IMR-90 (cell line): ENCODE results near the gene SNRPD3. TPM values are rescaled to one million over a fixed set of nuclear protein-coding genes. Genes with fewer than 3 reads are reported as not detected.

Source experiments
- ATAC-seq: fragments of 200-7000 bp; cut with Tn5 transposase; 2 replicates; pipeline ENCODE4 v1.9.1; 2020; ENCODE audit warnings: low read depth, mild to moderate bottlenecking, moderate library complexity
- BruUV-seq: library from RNA; stranded (reverse); fragments of 400-500 nt; replicated peaks from 2 replicates; lab custom pipeline; 2021; lab: Mats Ljungman, UMichigan
- CTCF ChIA-PET: fragments of 300-600 bp; formaldehyde crosslinking; extraction: SDS; loops from one replicate; lab custom pipeline; 2021; ENCODE audit warnings: antibody characterized with exemption; lab: Yijun Ruan, JAX
- POLR2A ChIA-PET: fragments of 300-600 bp; sonication (Branson Sonifier 250); formaldehyde crosslinking; loops from one replicate; lab custom pipeline; 2022; ENCODE audit warnings: antibody characterized with exemption; ENCODE audit not compliant: unreplicated experiment; lab: Charles Lee
- DNase-seq: peaks from one replicate; pipeline ENCODE4 v3.0.0; 2013
- H2AFZ ChIP-seq: replicated peaks from 2 replicates; pipeline ENCODE3; 2013; ENCODE audit warnings: low read length, mild to moderate bottlenecking; ENCODE audit not compliant: poor library complexity
- H2AK5ac ChIP-seq: 2 replicates; pipeline ENCODE4 v1.6.1; 2013; ENCODE audit warnings: low read depth, low read length, inconsistent platforms
- H2AK9ac ChIP-seq: replicated peaks from 2 replicates; pipeline ENCODE3; 2013; ENCODE audit warnings: mild to moderate bottlenecking, low read depth, low read length, moderate library complexity; ENCODE audit not compliant: poor library complexity
- H2BK120ac ChIP-seq: 2 replicates; pipeline ENCODE4 v1.6.1; 2013; ENCODE audit warnings: low read depth, low read length, inconsistent platforms
- H2BK15ac ChIP-seq: 3 replicates; pipeline ENCODE4 v1.6.1; 2013; ENCODE audit warnings: low read depth, low read length, inconsistent platforms
- H2BK20ac ChIP-seq: 2 replicates; pipeline ENCODE4 v1.6.1; 2013; ENCODE audit warnings: low read depth, mild to moderate bottlenecking, inconsistent platforms, low read length, moderate library complexity
- H2BK5ac ChIP-seq: 2 replicates; pipeline ENCODE4 v1.6.1; 2013; ENCODE audit warnings: mild to moderate bottlenecking, low read depth, low read length, inconsistent platforms; ENCODE audit not compliant: poor library complexity, severe bottlenecking
- H3K14ac ChIP-seq: replicated peaks from 2 replicates; pipeline ENCODE4 v1.6.1; 2013; ENCODE audit warnings: low read depth, low read length, inconsistent platforms
- H3K18ac ChIP-seq: 2 replicates; pipeline ENCODE4 v1.6.1; 2013; ENCODE audit warnings: low read depth, low read length, control low read depth
- H3K23ac ChIP-seq: 2 replicates; pipeline ENCODE4 v1.6.1; 2013; ENCODE audit warnings: low read depth, low read length, inconsistent platforms
- H3K27ac ChIP-seq: 2 replicates; pipeline ENCODE4 v1.5.1; 2013; ENCODE audit warnings: mild to moderate bottlenecking, control low read depth, low read length; ENCODE audit not compliant: insufficient read depth
- H3K27me3 ChIP-seq: 2 replicates; pipeline ENCODE4 v1.6.1; 2013; ENCODE audit warnings: low read length; ENCODE audit not compliant: control insufficient read depth, insufficient read depth
- H3K36me3 ChIP-seq: 2 replicates; pipeline ENCODE4 v1.6.1; 2013; ENCODE audit warnings: low read length, mixed read lengths; ENCODE audit not compliant: control insufficient read depth, insufficient read depth
- H3K4ac ChIP-seq: 2 replicates; pipeline ENCODE4 v1.6.1; 2013; ENCODE audit warnings: low read depth, low read length, inconsistent platforms
- H3K4me1 ChIP-seq: 2 replicates; pipeline ENCODE4 v1.6.1; 2013; ENCODE audit warnings: low read length, mixed read lengths; ENCODE audit not compliant: control insufficient read depth, insufficient read depth
- H3K4me2 ChIP-seq: 2 replicates; pipeline ENCODE4 v1.6.1; 2013; ENCODE audit warnings: low read depth, mild to moderate bottlenecking, control low read depth, low read length, moderate library complexity
- H3K4me3 ChIP-seq: 2 replicates; pipeline ENCODE4 v1.5.1; 2013; ENCODE audit warnings: low read depth, mild to moderate bottlenecking, control low read depth, low read length, moderate library complexity; ENCODE audit not compliant: insufficient read depth
- H3K56ac ChIP-seq: 2 replicates; pipeline ENCODE4 v1.6.1; 2013; ENCODE audit warnings: low read length, inconsistent platforms; ENCODE audit not compliant: insufficient read depth; ENCODE audit errors: extremely low read depth
- H3K79me1 ChIP-seq, 2 experiments: 2 replicates each; pipeline ENCODE4 v1.6.1; 2013; ENCODE audit warnings: low read length in 2 of 2, inconsistent platforms in 1 of 2, low read depth in 1 of 2
- H3K9ac ChIP-seq: 2 replicates; pipeline ENCODE4 v1.6.1; 2013; ENCODE audit warnings: low read depth, low read length, control low read depth
- H3K9me1 ChIP-seq: 2 replicates; pipeline ENCODE4 v1.6.1; 2013; ENCODE audit warnings: low read length, inconsistent platforms; ENCODE audit not compliant: insufficient read depth
- H3K9me3 ChIP-seq: 2 replicates; pipeline ENCODE4 v1.6.1; 2013; ENCODE audit warnings: low read length; ENCODE audit not compliant: control insufficient read depth, insufficient read depth
- H4K20me1 ChIP-seq: 2 replicates; pipeline ENCODE4 v1.6.1; 2013; ENCODE audit warnings: low read length, inconsistent platforms; ENCODE audit not compliant: insufficient read depth
- H4K5ac ChIP-seq: 2 replicates; pipeline ENCODE4 v1.6.1; 2013; ENCODE audit warnings: mild to moderate bottlenecking, low read depth, low read length, control low read depth
- H4K8ac ChIP-seq, 2 experiments: 2 replicates each; pipeline ENCODE4 v1.6.1; 2013; ENCODE audit warnings: low read depth in 2 of 2, low read length in 2 of 2, control low read depth in 1 of 2, inconsistent platforms in 1 of 2
- H4K91ac ChIP-seq: 2 replicates; pipeline ENCODE4 v1.6.1; 2013; ENCODE audit warnings: low read depth, low read length, inconsistent platforms; ENCODE audit not compliant: insufficient read depth
- CEBPB ChIP-seq: IDR thresholded peaks from 2 replicates; pipeline ENCODE4 v1.6.1; 2012; ENCODE audit warnings: low read depth, low read length, improper control_type of control experiment
- FOS ChIP-seq: fragments of 150-350 bp; IDR thresholded peaks from 2 replicates; pipeline ENCODE4 v1.6.1; 2016; ENCODE audit warnings: low read depth, low read length
- MAZ ChIP-seq: IDR thresholded peaks from 2 replicates; pipeline ENCODE4 v1.6.1; 2012; ENCODE audit warnings: low read depth, mild to moderate bottlenecking, low read length, improper control_type of control experiment, moderate library complexity, borderline replicate concordance
- MXI1 ChIP-seq: IDR thresholded peaks from 2 replicates; pipeline ENCODE4 v1.6.1; 2012; ENCODE audit warnings: low read depth, mild to moderate bottlenecking, low read length, moderate library complexity, borderline replicate concordance
- NFE2L2 ChIP-seq: fragments of 150-350 bp; IDR thresholded peaks from 2 replicates; pipeline ENCODE4 v1.6.1; 2016; ENCODE audit warnings: low read depth, mild to moderate bottlenecking, low read length
- POLR2A ChIP-seq: IDR thresholded peaks from 2 replicates; pipeline ENCODE4 v1.6.1; 2012; ENCODE audit warnings: mild to moderate bottlenecking, low read depth, low read length
- RAD21 ChIP-seq: IDR thresholded peaks from 2 replicates; pipeline ENCODE4 v1.6.1; 2012; ENCODE audit warnings: low read length, improper control_type of control experiment
- RCOR1 ChIP-seq: IDR thresholded peaks from 2 replicates; pipeline ENCODE4 v1.6.1; 2012; ENCODE audit warnings: mild to moderate bottlenecking, low read length, improper control_type of control experiment; ENCODE audit not compliant: insufficient replicate concordance
- RFX5 ChIP-seq: IDR thresholded peaks from 2 replicates; pipeline ENCODE4 v1.8.0; 2012; ENCODE audit warnings: low read depth, mild to moderate bottlenecking, low read length, moderate library complexity
- SMC3 ChIP-seq: fragments of 150-350 bp; IDR thresholded peaks from 2 replicates; pipeline ENCODE4 v1.6.1; 2016; ENCODE audit warnings: low read depth, mild to moderate bottlenecking, antibody characterized with exemption, low read length, moderate library complexity
- WGBS, 2 experiments: methylation state at CpG; one replicate each; pipeline versions ENCODE4 v1.1.5 to v1.1.7; 2013; ENCODE audit warnings: missing lambda C conversion rate in 2 of 2; ENCODE audit not compliant: insufficient read length in 1 of 2; ENCODE audit errors: extremely low coverage in 2 of 2; 5-methylcytosine and 5-hydroxymethylcytosine counted together
- dilution Hi-C: fragments of 300-500 bp; cut with HindIII; formaldehyde crosslinking; loops from one replicate; pipeline ENCODE4 v1.14.3; 2018; ENCODE audit warnings: low sequenced_read_pairs; ENCODE audit not compliant: unreplicated experiment
- in situ Hi-C: fragments of 300-500 bp; cut with MboI; formaldehyde crosslinking; loops from 3 replicates; pipeline ENCODE4 v1.14.3; 2019; ENCODE audit warnings: low sequenced_read_pairs, inconsistent platforms, mixed read lengths
- intact Hi-C: fragments of 100-400 bp; cut with micrococcal nuclease; formaldehyde crosslinking; loops from 2 replicates; pipeline ENCODE4 v1.10.0; 2022
- polyA plus RNA-seq, 3 experiments: library from polyadenylated mRNA; depleted of rRNA; stranded (reverse); fragments of >200 nt; gene quantifications; 2 replicates each; pipeline ENCODE4 v1.2.3, GENCODE V29; 2012; ENCODE audit warnings: low replicate concordance in 1 of 3
- total RNA-seq: library from RNA; depleted of rRNA; stranded (reverse); fragments of >200 nt; gene quantifications from 2 replicates; pipeline ENCODE4 v1.2.3, GENCODE V29; 2012

Gene SNRPD3
- total and polyA plus RNA-seq, 2 of the 4 experiments (the other 2 are of a cell fraction) = 158 to 283 TPM

GRCh38 chr22:24567668-24568067, 11.9 kb downstream of the SNRPD3 start:
- no peak overlapping the region for H3K4ac ChIP-seq
- ATAC-seq (no peak), DNase-seq (no peak)
- H3K18ac ChIP-seq = no peak overlapping the region
- WGBS, 2 experiments = 79% methylated on average over 3 of the region's 10 CpGs; no CpG with 5 or more reads in 1 of the 2 experiments
- H2AFZ ChIP-seq = no peak overlapping the region
- dilution Hi-C loops = no loop called here
- no peak overlapping the region for H2BK5ac ChIP-seq
- in situ Hi-C loops = no loop called here
- H3K27ac ChIP-seq = no peak overlapping the region
- no peak overlapping the region for H3K23ac ChIP-seq
- no peak overlapping the region for H2AK9ac ChIP-seq
- H3K9me1 ChIP-seq = peaks cover 14% of the 10 kb centered on the region; the same call in 1 of the 2 replicates
- POLR2A ChIA-PET = no interaction called here
- H4K5ac ChIP-seq = no peak overlapping the region
- intact Hi-C loops = no loop called here
- no peak overlapping the region for H2BK15ac ChIP-seq
- no peak overlapping the region for H4K91ac ChIP-seq
- H3K4me3 ChIP-seq = no peak overlapping the region
- peaks cover 55% of the 10 kb centered on the region for H4K20me1 ChIP-seq
- no peak overlapping the region for H3K56ac ChIP-seq
- no peak for TF ChIP-seq CEBPB
- no peak for TF ChIP-seq FOS
- no peak for TF ChIP-seq POLR2A
- no peak for TF ChIP-seq SMC3
- no peak for TF ChIP-seq RCOR1
- no peak for TF ChIP-seq NFE2L2
- no peak for TF ChIP-seq MAZ
- no peak for TF ChIP-seq RAD21
- no peak for TF ChIP-seq MXI1
- TF ChIP-seq RFX5 = no peak
- no peak overlapping the region for H2BK120ac ChIP-seq
- H3K14ac ChIP-seq = no peak overlapping the region
- no peak overlapping the region for H3K4me2 ChIP-seq
- H2BK20ac ChIP-seq = no peak overlapping the region
- no TSS peak for BruUV-seq
- H4K8ac ChIP-seq = no peak overlapping the region
- CTCF ChIA-PET = no interaction called here
- no peaks in the 10 kb centered on the region for H3K27me3 ChIP-seq
- H3K9ac ChIP-seq = no peak overlapping the region
- no peaks in the 10 kb centered on the region for H3K9me3 ChIP-seq
- H3K36me3 ChIP-seq = peaks cover 40% of the 10 kb centered on the region
- H2AK5ac ChIP-seq = no peak overlapping the region
- peaks cover 38 to 74% of the 10 kb centered on the region in 2 experiments for H3K79me1 ChIP-seq
- no peaks in the 10 kb centered on the region; the same call in 1 of the 2 replicates for H3K4me1 ChIP-seq
